GM20431 (cell line): ENCODE measurements around the gene HTR2A.

ENCODE experiments used
- in situ Hi-C: fragments of 300-500 bp; cut with MseI, MboI; formaldehyde crosslinking; loops from one replicate; pipeline ENCODE4 v1.15.0; 2020; ENCODE audit warnings: low sequenced_read_pairs; ENCODE audit not compliant: unreplicated experiment

HTR2A gene

GRCh38 chr13:46896341-46897137 lies at the start of gene HTR2A:
Gene HTR2A (minus strand): TSS chr13:46897053. CDS start chr13:46895906, 1,147 bp downstream.
- in situ Hi-C loops: no loop called here

DNA sequence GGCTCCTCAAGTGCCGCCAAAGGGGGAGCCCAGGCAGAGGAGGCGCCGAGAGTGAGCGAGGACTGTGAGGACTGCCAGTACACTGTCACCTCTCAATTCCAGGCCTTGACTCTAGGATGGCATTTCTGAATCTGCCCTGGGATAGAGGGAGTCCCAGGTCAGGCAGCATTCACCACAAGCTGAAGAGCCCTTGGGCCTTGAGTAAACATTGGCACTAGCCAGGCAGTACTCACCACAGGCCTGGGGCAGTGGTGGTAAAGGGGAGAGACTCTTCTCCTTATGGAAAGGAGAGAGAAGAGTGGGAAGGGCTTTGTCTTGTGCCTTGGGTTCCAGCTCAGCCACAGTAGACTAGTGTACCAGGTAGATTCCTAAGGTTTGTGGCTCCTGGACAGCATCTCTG lies 39.7 kb upstream of the HTR2A start:
- in situ Hi-C loops: no loop called here

DNA sequence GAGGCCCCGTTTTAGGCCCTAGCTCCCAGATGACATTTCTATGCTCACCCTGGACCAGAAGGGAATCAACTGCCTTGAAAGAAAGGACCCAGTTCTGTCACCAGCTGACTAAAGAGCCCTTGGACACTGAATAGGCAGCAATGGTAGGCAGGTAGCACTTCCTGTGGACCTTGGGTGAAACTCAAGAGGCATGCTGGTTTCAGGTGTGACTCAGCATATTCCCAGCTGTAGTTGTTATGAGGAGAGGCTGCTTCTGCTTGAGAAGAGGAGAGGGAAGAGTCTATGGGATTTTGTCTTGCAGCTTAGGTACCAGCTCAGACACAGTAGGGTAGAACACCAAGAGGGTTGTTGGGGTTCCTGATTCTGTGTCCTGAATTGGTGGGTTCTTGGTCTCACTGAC lies 37.9 kb upstream of the HTR2A start:
- in situ Hi-C loops: no loop called here

DNA sequence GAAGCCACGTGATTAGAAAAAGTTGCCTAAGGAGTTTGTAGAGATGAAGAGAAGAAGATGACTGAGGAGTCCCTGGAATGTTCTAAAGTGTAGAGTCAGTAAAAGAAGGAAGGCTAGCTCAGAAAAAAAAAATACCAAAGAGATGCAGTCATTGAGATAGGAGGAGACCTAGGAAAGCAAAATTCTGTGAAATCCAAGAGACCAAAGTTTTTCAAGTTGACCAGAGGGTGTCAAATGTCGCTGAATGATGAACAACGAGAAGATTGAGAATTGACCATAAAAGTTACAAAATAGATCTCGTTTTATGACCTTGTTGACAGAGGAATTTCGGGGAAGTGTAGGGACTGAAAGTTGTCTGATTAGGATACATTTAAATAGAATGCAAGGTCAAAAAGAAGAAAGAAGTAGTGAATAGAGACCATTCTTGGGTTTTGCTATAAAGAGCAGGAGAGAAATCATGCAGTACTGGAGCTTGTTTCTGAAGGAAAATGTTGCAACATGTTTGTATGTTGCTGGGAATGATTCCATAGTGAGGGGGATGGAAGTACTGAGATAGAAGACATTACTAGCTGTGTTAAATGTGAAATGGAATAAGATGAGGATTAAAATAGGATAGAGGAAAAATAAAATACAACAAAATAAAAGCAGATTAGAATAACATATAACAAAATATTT lies 30.2 kb upstream of the HTR2A start:
- in situ Hi-C loops: no loop called here

GRCh38 chr13:46925486-46925885 lies 28.6 kb upstream of the HTR2A start:
- in situ Hi-C loops: no loop called here

DNA sequence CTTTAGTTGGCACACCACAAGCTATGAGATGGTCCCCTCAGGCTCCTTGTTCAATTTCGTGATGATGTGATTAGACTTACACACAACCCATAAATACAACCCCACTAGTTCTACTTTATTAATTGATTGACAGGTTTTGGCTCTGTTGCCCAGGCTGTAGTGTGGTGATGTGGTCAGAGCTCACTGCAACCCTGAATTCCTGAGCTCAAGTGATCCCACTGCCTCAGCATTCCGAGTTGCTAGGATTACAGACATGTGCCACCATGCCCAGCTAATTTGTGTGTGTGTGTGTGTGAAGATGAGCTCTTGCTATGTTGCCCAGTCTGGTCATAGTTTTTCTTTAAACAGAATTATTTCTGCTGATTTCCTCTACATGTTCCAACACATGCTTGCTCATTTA lies 17.5 kb upstream of the HTR2A start:
- in situ Hi-C loops: no loop called here

DNA sequence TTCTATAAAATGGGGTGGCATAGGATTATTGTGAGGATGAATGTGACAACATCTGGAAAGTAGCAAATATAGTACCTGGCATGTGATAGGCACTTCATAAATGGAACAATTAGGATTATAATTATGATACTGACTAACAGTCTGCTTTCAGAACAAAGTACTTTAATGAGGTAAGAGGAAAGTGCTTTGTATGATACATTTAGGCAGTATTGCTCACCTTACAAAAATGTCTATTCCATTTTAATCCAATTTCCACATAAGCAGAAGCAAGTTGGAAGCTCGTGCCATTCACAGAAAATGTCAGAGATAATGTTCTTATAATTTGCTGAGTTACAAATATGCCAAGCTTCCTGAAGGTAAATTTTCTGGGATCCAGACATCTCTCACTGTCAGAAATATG lies 16.9 kb upstream of the HTR2A start:
- in situ Hi-C loops: no loop called here

DNA sequence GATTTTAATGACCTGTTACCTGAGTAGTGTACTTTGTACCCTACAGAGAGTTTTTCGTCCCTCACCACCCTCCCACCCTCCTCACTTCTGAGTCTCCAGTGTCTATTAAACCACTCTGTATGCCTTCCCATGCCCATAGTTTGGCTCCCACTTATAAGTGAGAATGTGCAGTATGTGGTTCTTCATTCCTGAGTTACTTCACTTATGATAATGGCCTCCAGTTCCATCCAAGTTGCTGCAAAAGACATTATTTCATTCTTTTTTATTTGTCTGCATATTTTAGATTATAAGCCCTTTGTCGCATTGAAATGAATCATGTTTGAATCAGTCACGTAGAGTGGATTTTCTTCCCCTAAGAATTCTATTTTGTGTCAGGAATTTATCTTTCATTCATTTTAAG lies 12.2 kb upstream of the HTR2A start:
- in situ Hi-C loops: no loop called here

DNA sequence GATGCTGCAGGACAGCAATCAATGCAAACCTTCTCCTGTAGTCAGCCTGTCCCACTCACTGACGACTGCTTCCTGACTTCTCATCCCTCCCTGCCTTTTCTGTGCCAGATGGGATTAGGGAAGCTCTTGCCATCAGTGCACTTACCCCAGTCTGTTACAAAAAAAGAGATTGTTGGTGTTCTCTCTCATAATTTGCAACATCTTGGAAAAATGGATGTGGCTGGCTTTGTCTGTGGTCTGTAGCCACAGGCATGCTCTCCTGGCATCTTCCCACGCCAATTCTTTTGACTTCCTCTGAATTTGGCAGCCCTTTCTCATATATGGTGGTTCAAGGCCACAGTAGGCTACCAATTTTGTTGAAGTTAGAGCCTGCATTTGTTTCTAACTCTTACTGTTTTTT lies 11.6 kb upstream of the HTR2A start:
- in situ Hi-C loops: no loop called here

DNA sequence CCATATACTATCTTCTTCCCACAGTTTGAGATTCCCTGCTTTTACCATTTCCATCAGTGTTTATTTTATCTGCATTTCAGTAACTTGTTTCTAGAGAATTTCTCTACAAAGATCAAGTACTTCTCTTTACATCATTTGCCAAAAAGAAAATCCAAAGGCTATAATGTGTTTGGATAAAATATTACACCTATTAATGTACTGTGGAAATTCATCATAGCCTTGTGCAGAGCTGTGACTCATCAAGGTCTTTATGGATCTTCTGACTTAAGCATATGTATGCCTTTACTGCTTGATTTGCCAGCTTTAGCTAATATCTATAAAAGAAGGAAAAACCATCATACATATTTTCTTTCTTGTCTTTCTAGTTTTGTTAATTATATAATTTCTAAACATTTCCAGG lies 9.6 kb upstream of the HTR2A start:
- in situ Hi-C loops: no loop called here

DNA sequence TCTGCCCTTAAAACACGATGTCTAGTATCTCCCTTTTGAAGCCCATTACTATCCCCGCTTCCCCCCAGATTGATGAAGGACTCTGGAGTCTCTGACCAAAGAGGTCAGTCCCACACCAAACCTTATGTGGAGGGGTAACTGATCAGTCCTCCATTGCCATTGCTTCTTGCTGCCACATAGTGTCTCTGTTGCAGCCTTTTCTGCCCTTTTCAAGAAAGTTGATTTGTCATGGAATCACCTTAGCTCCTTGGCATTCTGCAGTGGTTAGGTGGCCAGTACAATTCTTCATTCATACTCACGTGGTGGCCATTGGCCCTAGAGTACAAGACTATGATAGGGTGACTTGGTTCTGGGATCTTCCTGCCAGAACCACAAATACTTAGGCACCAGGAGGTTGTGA lies 8.4 kb upstream of the HTR2A start:
- in situ Hi-C loops: no loop called here

DNA sequence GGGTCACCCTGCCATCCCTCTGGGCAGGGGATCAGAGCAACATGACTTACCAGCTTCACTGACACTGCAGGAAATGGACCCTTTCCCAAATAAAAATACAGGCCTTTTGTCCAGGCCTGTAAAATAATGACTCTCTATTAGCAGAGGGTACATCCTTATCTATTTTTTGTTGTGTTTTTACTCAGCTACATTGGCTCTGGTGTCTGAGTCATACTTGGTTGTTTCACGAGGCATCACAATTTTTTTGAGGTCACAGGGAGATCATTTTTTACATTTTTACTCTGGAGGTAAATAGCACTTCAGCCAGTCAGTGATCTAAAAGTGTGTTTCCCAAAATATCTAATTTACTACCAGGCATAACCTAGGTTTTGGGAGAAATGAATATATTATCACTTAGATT lies 6.9 kb upstream of the HTR2A start:
- in situ Hi-C loops: no loop called here

DNA sequence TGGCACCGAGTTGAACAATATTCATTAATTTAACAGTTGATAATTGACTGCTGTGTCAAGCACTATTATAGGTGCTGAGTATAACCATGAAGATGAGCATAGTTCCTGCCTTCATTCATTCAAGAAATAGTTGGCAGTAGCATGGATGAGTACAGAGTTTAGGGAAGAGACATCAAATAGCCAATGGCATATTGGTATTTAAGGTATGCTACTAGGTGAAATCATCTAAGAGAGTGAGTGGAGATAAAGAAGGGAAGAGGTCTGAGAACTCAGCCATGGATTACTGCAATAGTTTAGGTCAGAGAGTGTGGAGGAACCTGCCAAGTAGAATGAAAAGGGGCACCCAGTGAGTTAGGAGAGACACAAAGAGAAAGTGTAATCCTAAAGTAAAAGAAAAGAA lies 4.9 kb upstream of the HTR2A start:
- in situ Hi-C loops: no loop called here

DNA sequence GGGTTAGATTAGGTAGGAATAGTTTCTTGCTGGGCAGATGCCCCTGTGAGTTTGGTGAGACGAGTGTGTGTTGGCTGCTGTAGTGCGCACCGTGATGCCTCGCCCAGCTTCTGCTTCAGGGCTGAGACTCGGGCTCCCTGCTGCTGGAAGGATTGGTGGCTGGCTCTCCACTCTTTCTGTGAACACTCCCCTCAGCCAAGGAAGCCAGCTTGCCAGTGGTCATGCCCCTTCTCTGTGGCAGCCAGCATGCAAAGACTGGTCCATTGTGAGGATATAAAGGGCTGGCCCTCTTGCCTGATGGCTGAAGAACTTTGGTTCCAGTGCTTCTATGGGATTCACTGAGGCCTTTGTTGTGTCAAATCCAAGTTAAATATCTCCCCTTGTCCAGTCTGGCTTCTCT lies 2.9 kb upstream of the HTR2A start:
- in situ Hi-C loops: no loop called here

- in situ Hi-C loops: no loop called here
These were observed 1.5 kb downstream of the HTR2A start for GRCh38 chr13:46895381-46895780.

DNA sequence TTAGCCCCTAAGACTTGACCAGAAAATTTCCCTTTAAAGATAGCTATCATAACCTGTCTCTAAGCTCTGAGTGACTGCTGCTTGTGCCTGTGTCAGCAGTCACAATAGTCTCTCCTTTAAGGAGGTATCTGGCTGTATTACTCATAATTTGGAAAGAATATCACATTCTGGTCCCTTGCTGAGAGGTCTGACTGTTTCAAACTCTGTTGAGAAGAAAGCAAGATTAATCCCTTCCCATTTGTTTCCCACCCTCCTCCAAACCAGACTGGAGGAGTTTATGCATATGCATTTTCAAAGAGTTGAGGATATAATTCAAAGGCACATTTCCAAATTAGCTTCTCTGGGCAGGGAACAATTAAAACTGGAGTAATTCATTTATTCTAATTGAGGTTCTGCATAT lies 2.3 kb downstream of the HTR2A start:
- in situ Hi-C loops: no loop called here

GRCh38 chr13:46893798-46894560 lies 2.9 kb downstream of the HTR2A start:
- in situ Hi-C loops: no loop called here

GRCh38 chr13:46893221-46893740 lies 3.6 kb downstream of the HTR2A start:
- in situ Hi-C loops: no loop called here

DNA sequence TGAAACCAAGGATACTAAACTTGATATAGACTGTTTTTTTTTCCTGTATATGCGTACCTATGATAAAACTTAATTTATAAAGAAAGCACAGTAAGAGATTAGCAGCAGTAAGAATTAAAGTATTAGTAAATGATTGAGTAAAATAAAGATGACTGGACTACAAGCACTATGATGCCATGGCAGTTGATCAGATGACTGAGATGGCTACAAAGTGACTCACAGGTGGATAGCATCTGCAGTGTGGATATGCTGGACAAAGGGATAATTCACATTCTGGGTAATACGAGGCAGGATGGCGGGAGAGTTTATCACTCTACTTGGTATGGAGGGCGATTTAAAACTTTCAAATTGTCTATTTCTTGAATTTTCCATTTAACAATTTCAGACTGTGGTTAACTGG lies 11.8 kb downstream of the HTR2A start:
- in situ Hi-C loops: no loop called here

DNA sequence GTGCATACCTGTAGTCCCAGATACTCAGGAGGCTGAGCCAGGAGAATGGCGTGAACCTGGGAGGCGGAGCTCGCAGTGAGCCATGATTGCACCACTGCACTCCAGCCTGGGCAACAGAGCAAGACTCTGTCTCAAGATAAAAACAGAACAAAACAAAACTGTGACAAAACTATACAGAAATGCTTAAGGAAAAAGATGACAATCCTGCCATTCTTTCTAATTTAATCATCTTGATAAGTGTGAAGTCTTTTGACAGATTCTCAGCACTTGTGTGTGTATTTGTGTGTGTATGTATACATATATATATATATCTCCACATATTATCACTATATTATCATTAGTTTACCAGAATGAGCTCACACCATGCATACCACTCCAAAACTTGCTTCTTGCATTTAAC lies 12.3 kb downstream of the HTR2A start:
- in situ Hi-C loops: no loop called here

DNA sequence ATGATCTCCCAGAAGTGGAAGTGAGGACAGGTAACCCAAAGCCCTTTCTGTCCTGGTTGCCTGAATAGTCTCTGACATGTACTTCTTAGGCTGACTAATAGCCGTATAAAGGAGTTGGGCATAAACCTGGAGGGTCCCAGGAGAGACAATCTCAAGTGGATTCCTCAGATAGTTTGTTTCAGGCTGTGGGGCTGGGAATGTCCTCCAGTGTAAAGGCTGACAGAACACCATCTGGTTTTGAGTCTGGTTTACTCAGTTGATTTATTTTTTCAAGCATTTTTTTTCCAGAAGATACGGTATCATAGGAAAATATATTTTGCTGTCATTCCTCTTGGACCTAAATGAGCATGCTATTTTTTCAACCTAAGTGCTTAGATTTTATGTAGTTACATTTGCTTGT lies 15.2 kb downstream of the HTR2A start:
- in situ Hi-C loops: no loop called here
